Nasal cavity respiratory epithelium epithelial cell of viscerocranial mucosa (primary cell): ENCODE measurements around the gene SMARCD3. TPM values are rescaled to one million over a fixed set of nuclear protein-coding genes. Genes with fewer than 3 reads are reported as not detected.

ENCODE experiments used
- total RNA-seq: library from RNA; depleted of rRNA; stranded (reverse); fragments of >200 nt; gene quantifications from 2 replicates; pipeline ENCODE4 v1.2.3, GENCODE V29; 2014

The SMARCD3 gene
- total RNA-seq, result 1.4 and 5.6 TPM in 2 replicates

GRCh38 chr7:151248346-151249033 is at the start of gene SMARCD3:
TSS of gene SMARCD3 (minus strand) at chr7:151248694. CDS start at chr7:151248562, 132 bp downstream.

DNA sequence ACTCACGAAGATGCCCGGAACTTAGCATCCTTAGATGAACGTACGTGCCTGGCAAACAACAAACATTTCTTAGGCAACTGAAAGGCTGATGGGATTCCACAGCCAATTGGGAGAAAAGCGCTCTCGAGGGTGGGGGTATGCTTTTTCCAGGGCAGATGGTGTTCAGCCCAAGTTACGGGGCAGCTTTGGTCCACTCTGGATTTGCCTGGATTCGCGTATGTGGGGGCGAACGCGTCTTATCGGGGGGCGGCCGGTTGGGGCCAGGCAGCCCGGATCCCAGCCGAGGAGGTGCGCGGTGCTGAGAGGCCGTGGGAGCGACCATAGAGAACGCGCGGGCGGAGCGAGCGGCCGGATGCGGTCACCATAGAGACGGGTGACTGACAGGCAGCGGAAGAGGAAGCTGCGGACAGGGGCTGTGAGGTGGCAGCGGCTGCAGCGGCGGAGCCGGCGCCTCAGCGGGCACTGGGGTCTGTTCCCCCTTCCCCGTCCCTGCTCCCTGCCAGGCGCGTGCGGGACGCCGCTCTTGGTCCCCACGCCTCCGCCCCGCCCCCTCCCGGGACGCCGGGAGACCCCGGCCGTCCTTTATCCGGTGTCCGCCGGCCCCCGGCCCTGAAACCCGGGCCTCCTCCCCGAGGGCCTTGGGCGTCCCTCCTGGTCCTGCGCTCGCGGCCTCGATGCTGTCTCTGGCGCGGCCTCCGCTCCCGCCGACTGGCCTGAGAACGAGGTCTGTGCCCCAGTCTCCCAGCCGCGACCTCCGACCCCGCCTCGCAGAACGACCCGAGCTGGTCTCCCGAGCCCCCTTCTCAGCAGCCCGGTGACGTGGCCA is 16.2 kb downstream of the SMARCD3 start, which contains the start of gene CHPF2:
TSS of gene CHPF2 (plus strand) at position 393 of the 826 bp plus-strand sequence. CDS start 1,529 bp downstream, outside the sequence.

DNA sequence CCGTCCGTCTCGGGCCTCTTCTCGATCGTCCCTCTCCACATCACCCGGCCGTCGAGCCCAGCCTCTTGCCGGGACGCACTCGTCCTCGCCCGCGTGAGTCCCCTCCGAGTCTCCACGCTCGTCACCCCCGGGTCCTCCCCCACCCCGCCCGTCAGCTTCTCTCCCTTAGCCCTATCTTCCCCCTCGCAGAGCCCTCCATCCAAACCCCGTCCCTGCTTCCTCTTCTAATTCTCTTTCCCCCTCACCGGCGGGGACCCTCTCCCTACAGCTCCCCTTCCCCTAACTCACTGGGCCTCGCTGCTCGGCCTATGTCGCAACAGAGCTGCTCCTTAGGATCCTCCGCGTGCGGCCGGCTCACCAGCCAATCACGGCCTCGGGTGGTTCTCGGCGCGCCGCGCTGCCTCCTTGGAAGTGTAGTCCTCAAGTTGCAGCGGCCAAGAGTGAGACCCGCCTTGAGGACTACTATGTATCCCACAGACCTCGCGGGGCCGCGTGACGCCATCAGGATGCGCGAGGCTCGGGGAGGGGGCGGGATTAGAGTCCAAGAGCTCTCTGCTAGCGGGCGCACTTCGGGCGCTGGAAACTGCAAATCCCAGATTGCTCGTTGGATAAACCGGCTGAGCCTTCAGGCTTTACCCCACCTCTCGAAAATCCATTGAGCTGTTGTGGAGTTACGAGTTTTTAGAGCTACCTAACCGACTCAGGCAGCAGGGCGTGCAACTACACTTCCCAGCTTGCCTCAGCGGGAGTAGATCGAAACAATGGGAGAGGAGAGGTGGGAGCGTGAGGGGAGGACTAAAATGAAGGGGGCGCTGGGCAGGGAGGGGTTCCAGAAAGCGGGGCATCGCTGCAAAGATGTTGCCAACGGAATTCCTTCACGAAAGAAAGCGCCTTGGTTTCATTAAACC is 21.4 kb downstream of the SMARCD3 start, which contains the start of gene ABCF2:
TSS of gene ABCF2 (minus strand) at position 331 of the 908 bp plus-strand sequence. CDS start 747 bp downstream, outside the sequence.

GRCh38 chr7:151210087-151210854 is 38.2 kb downstream of the SMARCD3 start, which contains the start of gene H2BK1:
TSS of gene H2BK1 (minus strand) at chr7:151210488. CDS start at chr7:151210318, 170 bp downstream.

Other genes with a start within 250 kb of the SMARCD3 start
- 1.00 and 1.7 TPM in 2 replicates for gene ATG9B, start 224.2 kb downstream of the SMARCD3 start, total RNA-seq
- gene ABCB8, start 220.2 kb downstream of the SMARCD3 start, total RNA-seq, result 19.5 and 24.8 TPM in 2 replicates
- gene ASIC3, start 200.2 kb downstream of the SMARCD3 start, total RNA-seq, result 0.28 and 0.34 TPM in 2 replicates
- gene CDK5, start 190.8 kb downstream of the SMARCD3 start, total RNA-seq, result 8.9 and 17.7 TPM in 2 replicates
- gene SLC4A2, start 189.1 kb downstream of the SMARCD3 start, total RNA-seq, result 46.8 and 80.0 TPM in 2 replicates
- 50.6 and 58.6 TPM in 2 replicates for gene FASTK, start 167.9 kb downstream of the SMARCD3 start, total RNA-seq
- gene TMUB1, start 165.2 kb downstream of the SMARCD3 start, total RNA-seq, result 14.7 and 22.9 TPM in 2 replicates
- 57.8 and 138 TPM in 2 replicates for gene AGAP3, start 162.2 kb downstream of the SMARCD3 start, total RNA-seq
- not detected in 2 replicates for gene GBX1, start 81.0 kb downstream of the SMARCD3 start, total RNA-seq
- not detected in 2 replicates for gene ASB10, start 61.4 kb downstream of the SMARCD3 start, total RNA-seq
- not detected in 2 replicates for gene H2BK1, start 38.2 kb downstream of the SMARCD3 start, total RNA-seq
- gene ABCF2, start 21.5 kb downstream of the SMARCD3 start, total RNA-seq, result 64.9 and 83.0 TPM in 2 replicates
- 26.0 and 48.8 TPM in 2 replicates for gene CHPF2, start 16.2 kb downstream of the SMARCD3 start, total RNA-seq
- gene NUB1, start 93.1 kb upstream of the SMARCD3 start, total RNA-seq, result 32.5 and 48.6 TPM in 2 replicates
- gene WDR86, start 161.3 kb upstream of the SMARCD3 start, total RNA-seq, result 7.3 TPM in 1 of 2 replicates, not detected in the other
- 0.14 TPM in 1 of 2 replicates, not detected in the other for gene CRYGN, start 191.4 kb upstream of the SMARCD3 start, total RNA-seq